Tibial nerve (tissue), 4 donors: ENCODE results near the gene QPRT.

ENCODE experiments used
- EP300 ChIP-seq, 2 donors: sonication (generic); formaldehyde crosslinking; IDR thresholded peaks; one replicate each; pipeline ENCODE4 v1.6.1; 2017; ENCODE audit warnings: antibody characterized with exemption in 2 of 2, mild to moderate bottlenecking in 1 of 2
- POLR2A ChIP-seq, 2 donors: fragments of 450-650 bp; IDR thresholded peaks; one replicate each; pipeline ENCODE4 v1.6.1; 2017; ENCODE audit warnings: antibody characterized with exemption in 2 of 2, mild to moderate bottlenecking in 2 of 2, moderate library complexity in 2 of 2
- TF ChIP-seq, protein P1 (sequence below), 5 experiments: fragments of 200-600 bp in 3 of 5; fragments of 450-650 bp in 2 of 5; sonication (generic) in 3 of 5; IDR thresholded peaks; one replicate each; pipeline ENCODE4 v1.5.1; 2016 to 2019; ENCODE audit warnings: antibody characterized with exemption in 5 of 5, mild to moderate bottlenecking in 3 of 5, moderate library complexity in 2 of 5

DNA sequence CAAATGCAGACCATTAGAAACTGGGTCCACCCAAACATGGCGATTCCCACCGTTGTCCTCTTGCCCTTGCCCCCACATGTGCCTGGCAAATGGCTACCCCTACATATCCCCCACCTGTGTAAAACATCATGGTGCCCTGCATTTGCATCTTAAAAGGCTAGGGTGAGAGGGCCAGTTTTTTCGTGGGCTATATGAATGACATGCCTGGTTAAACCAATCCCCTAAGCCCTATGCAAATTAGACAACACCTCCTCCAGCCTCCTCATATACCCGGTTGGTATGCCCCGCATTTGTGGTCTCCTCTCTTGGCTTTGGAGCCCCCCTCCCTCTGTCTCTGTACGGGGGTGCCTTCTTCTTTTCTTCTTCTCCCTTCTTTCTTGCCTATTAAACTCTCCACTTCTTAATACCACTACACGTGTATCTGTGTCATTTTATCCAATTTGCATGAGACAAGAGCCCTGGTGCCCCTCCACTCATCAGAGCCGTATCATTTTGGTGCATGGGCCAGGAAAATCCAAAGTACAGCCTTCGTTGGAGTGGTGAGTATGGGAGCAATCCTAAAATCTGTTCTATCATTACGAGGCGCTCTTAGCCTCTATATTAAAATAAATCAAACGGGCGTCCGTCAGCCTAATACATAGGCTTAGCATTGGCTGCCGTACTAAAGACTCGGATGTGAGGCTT is 30.1 kb downstream of the QPRT start:
- TF ChIP-seq, protein P1, sequence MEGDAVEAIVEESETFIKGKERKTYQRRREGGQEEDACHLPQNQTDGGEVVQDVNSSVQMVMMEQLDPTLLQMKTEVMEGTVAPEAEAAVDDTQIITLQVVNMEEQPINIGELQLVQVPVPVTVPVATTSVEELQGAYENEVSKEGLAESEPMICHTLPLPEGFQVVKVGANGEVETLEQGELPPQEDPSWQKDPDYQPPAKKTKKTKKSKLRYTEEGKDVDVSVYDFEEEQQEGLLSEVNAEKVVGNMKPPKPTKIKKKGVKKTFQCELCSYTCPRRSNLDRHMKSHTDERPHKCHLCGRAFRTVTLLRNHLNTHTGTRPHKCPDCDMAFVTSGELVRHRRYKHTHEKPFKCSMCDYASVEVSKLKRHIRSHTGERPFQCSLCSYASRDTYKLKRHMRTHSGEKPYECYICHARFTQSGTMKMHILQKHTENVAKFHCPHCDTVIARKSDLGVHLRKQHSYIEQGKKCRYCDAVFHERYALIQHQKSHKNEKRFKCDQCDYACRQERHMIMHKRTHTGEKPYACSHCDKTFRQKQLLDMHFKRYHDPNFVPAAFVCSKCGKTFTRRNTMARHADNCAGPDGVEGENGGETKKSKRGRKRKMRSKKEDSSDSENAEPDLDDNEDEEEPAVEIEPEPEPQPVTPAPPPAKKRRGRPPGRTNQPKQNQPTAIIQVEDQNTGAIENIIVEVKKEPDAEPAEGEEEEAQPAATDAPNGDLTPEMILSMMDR (IDR thresholded peaks at IDR 0.05): no peak
- TF ChIP-seq EP300 (IDR thresholded peaks at IDR 0.05): no peak
- TF ChIP-seq POLR2A (IDR thresholded peaks at IDR 0.05): no peak
